HT1080 (cell line): ENCODE measurements around the gene ARSA. TPM values are rescaled to one million over a fixed set of nuclear protein-coding genes. Genes with fewer than 3 reads are reported as not detected.
A peak's percentile ranks its signal among the peaks of the same experiment; 100 is the strongest.
"Not testable (repeated sequence)": the region's sequence is repeated elsewhere in the genome, so short reads cannot be mapped to it uniquely, and the experiment has no call there.

Experiments used
- DNase-seq: peaks from one replicate; pipeline ENCODE4 v3.0.0-alpha.2; 2015; ENCODE audit warnings: low read depth
- total RNA-seq: library from RNA; depleted of rRNA; stranded (reverse); fragments of >200 nt; shearing (Covaris generic); gene quantifications from 2 replicates; pipeline ENCODE4 v1.2.3, GENCODE V29; 2014

Gene ARSA
- total RNA-seq, 1 experiment from 2014 or later, result 11.3 TPM

GRCh38 chr22:50622723-50623327 lies 5.1 kb downstream of the ARSA start:
- no peak for DNase-seq

GRCh38 chr22:50621948-50622722 lies 5.8 kb downstream of the ARSA start:
- DNase-seq, result no peak

- DNase-seq, result no peak
Measured at GRCh38 chr22:50621356-50621880, 6.5 kb downstream of the ARSA start.

GRCh38 chr22:50620593-50621355 lies 7.2 kb downstream of the ARSA start:
- DNase-seq, result peak; percentile 63

- not testable (repeated sequence) for DNase-seq
Measured at GRCh38 chr22:50614296-50614695, 13.7 kb downstream of the ARSA start.

GRCh38 chr22:50613291-50613981 lies 14.5 kb downstream of the ARSA start:
- no peak for DNase-seq

- no peak for DNase-seq
Measured at GRCh38 chr22:50612528-50613221, 15.3 kb downstream of the ARSA start.

- no peak for DNase-seq
Measured at GRCh38 chr22:50612168-50612527, 15.8 kb downstream of the ARSA start.

- DNase-seq, result no peak
Measured at GRCh38 chr22:50611341-50612060, 16.5 kb downstream of the ARSA start.

GRCh38 chr22:50610581-50610980 lies 17.4 kb downstream of the ARSA start:
- DNase-seq, result no peak

GRCh38 chr22:50610041-50610451 lies 17.9 kb downstream of the ARSA start:
- DNase-seq, result no peak

GRCh38 chr22:50609599-50609998 lies 18.4 kb downstream of the ARSA start:
- no peak for DNase-seq

- DNase-seq, result no peak
Measured at GRCh38 chr22:50608996-50609395, 19.0 kb downstream of the ARSA start.

GRCh38 chr22:50608058-50608840 lies 19.7 kb downstream of the ARSA start:
- DNase-seq, result not testable (repeated sequence)

GRCh38 chr22:50607659-50608020 lies 20.3 kb downstream of the ARSA start:
- DNase-seq, result no peak

GRCh38 chr22:50606946-50607658 lies 20.9 kb downstream of the ARSA start:
- no peak for DNase-seq

- DNase-seq, result no peak
Measured at GRCh38 chr22:50606165-50606945, 21.6 kb downstream of the ARSA start.

GRCh38 chr22:50605613-50606074 lies 22.3 kb downstream of the ARSA start:
- DNase-seq, result no peak
